Activated naive CD4-positive, alpha-beta T cell treated with anti-CD3 and anti-CD28 coated beads for 36 hours (primary cell): ENCODE data around the gene KIF21A. TPM values are rescaled to one million over a fixed set of nuclear protein-coding genes. Genes with fewer than 3 reads are reported as not detected.

Experiments
- CTCF ChIA-PET: fragments of 350-600 bp; sonication (Branson Sonifier 250); formaldehyde crosslinking; loops from one replicate; lab custom pipeline; 2021; ENCODE audit warnings: antibody characterized with exemption; lab: Charles Lee
- DNase-seq: peaks from one replicate; pipeline ENCODE4 v3.0.0-alpha.2; 2020
- H3K27ac Mint-ChIP-seq: one replicate; pipeline ENCODE4 v1.8.0; 2021; ENCODE audit warnings: mild to moderate bottlenecking, mixed read lengths
- H3K27me3 Mint-ChIP-seq: one replicate; pipeline ENCODE4 v1.8.0; 2021; ENCODE audit warnings: low read depth, mixed read lengths
- H3K36me3 Mint-ChIP-seq: one replicate; pipeline ENCODE4 v1.8.0; 2021; ENCODE audit warnings: low read depth, mixed read lengths
- H3K4me1 Mint-ChIP-seq: one replicate; pipeline ENCODE4 v1.8.0; 2021; ENCODE audit warnings: low read depth, mixed read lengths
- H3K4me3 Mint-ChIP-seq: one replicate; pipeline ENCODE4 v1.8.0; 2021; ENCODE audit warnings: mild to moderate bottlenecking, moderate library complexity, mixed read lengths
- H3K9me3 Mint-ChIP-seq: one replicate; pipeline ENCODE4 v1.8.0; 2021; ENCODE audit warnings: mixed read lengths
- intact Hi-C: fragments of 100-400 bp; cut with micrococcal nuclease; formaldehyde crosslinking; loops from one replicate; pipeline ENCODE4 v1.15.1; 2023
- total RNA-seq, 2 experiments: library from RNA; stranded (reverse); gene quantifications; one replicate each; pipeline ENCODE4 v1.2.3, GENCODE V29; 2021

The KIF21A gene
- total RNA-seq, 2 experiments from 2014 or later: 21.4 to 22.0 TPM

DNA sequence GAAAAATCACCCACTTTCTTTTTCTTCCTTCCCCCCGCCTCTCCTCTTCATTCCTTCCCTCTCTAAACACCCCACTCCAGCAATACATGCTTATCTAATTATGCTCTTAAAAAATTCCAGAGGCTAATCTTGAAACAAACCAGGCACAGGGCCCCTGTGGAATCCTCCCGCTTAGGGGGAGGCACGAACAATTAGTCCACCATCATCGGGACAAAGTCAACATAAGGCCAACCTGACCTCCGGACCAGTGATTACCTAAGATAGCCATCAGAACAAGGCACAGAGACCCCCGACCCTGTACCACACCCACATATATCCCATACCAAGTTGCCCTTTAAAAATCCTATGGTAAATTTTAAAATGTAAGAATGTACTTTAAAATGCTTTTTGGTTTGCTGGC, 47.1 kb downstream of the KIF21A start:
- Mint-ChIP-seq H3K4me1 (peaks cover 2% of the 10 kb centered on the region), H3K27me3 (no peaks in the 10 kb centered on the region), H3K4me3 (no peak overlapping the region), H3K36me3 (no peaks in the 10 kb centered on the region), H3K27ac (no peak overlapping the region), H3K9me3 (no peaks in the 10 kb centered on the region)
- CTCF ChIA-PET: no interaction called here
- intact Hi-C loops: no loop called here
- no peak for DNase-seq

DNA sequence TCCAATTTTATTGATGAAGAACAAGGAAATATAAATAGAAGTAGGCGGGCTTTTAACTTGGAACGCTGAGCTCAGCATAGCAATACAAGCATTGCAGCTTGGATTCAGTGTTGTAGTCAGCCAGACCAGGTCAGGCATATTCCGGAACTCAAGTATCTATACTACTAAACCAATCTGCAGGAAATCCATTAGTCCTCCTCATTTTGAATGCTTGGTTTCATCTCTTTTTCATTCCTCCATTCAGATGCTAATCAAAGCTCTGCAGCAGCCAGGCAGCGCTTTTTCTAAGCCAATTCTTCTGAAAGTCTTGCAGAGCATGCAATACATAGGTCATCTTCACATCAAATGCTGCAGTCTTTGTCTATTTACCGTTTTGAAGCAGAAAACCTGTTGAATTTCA, 49.0 kb downstream of the KIF21A start:
- no peak overlapping the region for H3K4me3 Mint-ChIP-seq
- H3K4me1 Mint-ChIP-seq: peaks cover 2% of the 10 kb centered on the region
- no peaks in the 10 kb centered on the region for H3K36me3 Mint-ChIP-seq
- no peaks in the 10 kb centered on the region for H3K9me3 Mint-ChIP-seq
- CTCF ChIA-PET: no interaction called here
- no peak overlapping the region for H3K27ac Mint-ChIP-seq
- intact Hi-C loops: no loop called here
- H3K27me3 Mint-ChIP-seq: no peaks in the 10 kb centered on the region
- DNase-seq: no peak

DNA sequence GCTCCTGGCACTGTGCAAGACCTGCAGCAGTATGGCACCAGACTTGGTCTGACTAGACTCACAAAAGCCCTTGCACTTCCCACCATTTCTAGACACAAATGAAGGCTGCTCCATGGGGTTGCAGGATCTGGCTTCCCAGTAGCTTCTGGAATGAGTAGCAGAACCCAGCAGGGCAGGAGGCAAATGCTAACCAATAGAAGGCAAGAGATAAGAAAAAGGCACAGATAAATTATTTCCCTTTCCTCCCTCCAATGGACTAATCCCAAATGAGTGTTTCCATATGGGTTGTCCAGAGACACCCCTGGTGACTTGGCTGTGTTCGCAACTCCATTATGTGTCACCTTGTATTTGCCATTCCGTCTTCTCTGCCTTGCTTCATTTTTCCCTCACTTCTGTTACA, 49.7 kb downstream of the KIF21A start:
- Mint-ChIP-seq H3K4me3 (no peak overlapping the region), H3K4me1 (peaks cover 2% of the 10 kb centered on the region), H3K36me3 (peaks cover under 1% of the 10 kb centered on the region), H3K27ac (no peak overlapping the region), H3K27me3 (no peaks in the 10 kb centered on the region), H3K9me3 (no peaks in the 10 kb centered on the region)
- intact Hi-C loops: no loop called here
- CTCF ChIA-PET: no interaction called here
- DNase-seq: no peak

DNA sequence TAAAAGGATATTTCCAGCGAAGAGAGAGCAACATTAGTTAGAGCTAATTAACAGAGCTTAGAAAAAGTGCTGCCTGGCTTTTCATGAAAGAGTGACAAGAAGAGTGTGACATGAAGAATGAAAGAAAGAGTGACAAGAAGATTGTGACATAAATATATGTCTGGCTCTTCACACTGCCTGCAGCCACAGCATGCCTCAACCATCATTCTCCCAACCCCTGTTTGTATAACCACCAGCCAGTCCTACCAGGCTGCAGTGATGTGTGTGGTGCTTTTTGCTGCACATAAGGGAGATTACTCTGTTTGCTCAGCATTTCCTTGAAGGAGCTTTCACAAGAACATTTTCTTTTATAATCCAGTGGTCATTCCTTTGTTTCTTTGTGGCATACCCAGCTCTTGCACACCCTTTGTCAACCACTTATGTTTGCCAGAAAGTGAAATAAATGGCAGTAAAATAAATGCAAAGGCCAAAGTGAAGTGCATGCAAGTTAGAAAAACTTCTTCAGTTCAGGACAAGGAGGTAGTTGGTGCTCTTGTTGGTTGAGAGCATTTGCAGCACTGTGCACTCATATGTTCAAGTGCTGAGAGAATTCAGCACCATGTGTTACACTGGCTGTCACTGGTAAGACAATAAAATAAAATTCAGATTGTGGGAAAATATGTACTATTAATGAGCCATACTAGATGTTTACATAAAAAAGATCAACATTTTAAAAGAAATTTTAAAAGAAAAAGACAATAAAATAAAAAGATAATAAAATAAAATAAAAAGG, 50.6 kb downstream of the KIF21A start:
- Mint-ChIP-seq H3K9me3 (no peaks in the 10 kb centered on the region), H3K27me3 (no peaks in the 10 kb centered on the region), H3K36me3 (peaks cover 1% of the 10 kb centered on the region), H3K4me1 (peaks cover 2% of the 10 kb centered on the region), H3K4me3 (no peak overlapping the region), H3K27ac (no peak overlapping the region)
- DNase-seq: no peak
- intact Hi-C loops: no loop called here
- CTCF ChIA-PET: no interaction called here

DNA sequence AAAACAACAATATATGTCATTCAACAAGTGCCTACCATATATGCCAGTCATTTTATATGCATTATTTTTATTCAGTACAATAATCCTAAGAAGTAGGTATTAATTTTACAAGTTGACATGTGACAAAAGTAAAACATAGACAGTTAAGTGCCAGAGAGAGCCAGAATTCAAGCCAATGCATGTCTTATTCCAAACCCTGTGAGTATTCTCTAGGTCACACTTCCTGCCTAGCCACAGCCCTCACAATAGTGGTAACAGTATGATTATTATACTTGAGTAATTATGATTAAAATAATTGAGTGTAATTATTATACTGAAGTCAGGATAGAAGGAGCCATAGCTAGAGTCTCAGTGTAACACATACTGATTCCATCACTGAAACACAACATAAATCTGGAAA, 52.2 kb downstream of the KIF21A start:
- H3K36me3 Mint-ChIP-seq: peaks cover 1% of the 10 kb centered on the region
- CTCF ChIA-PET: no interaction called here

DNA sequence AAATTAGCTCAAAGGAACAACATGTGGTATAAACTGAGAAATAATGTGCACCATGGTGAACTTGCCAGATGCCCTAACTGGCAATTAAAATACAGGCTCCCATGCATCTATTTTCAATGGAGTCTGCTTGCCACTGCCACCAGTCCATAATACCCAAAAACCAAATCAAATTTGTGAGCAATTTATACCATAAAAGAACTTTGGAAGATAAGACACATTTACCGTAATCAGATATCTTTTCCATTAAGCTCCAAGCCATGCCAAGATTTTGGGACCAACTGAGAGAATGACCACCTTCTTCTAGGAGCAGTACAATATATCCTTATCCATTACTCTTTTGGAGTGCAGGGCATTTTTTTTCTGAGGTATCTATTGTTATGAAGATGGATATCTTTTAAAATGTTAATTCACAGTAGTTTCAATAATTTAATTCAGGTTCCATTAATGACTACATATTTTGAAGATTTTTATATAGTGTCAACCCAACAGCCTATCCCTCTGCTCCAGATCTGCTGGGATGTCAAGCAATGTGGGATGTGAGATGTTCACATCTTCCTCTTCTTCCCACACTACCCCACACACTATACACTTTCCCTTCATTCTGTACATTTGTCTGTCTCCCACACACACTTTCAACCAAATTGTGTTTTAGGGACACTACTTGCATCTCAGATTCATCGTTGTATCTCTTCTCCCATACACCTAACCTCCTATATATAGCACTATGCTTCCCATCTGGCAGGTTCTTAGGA, 53.3 kb downstream of the KIF21A start:
- no peak overlapping the region for H3K27ac Mint-ChIP-seq
- intact Hi-C loops: no loop called here
- CTCF ChIA-PET: no interaction called here

More for the DNA sequence above, 52.2 kb downstream of the KIF21A start:
- DNase-seq: no peak
- peaks cover under 1% of the 10 kb centered on the region for H3K4me1 Mint-ChIP-seq
- H3K27me3 Mint-ChIP-seq: no peaks in the 10 kb centered on the region
- H3K4me3 Mint-ChIP-seq: no peak overlapping the region
- H3K27ac Mint-ChIP-seq: no peak overlapping the region
- intact Hi-C loops: no loop called here
- no peaks in the 10 kb centered on the region for H3K9me3 Mint-ChIP-seq

DNA sequence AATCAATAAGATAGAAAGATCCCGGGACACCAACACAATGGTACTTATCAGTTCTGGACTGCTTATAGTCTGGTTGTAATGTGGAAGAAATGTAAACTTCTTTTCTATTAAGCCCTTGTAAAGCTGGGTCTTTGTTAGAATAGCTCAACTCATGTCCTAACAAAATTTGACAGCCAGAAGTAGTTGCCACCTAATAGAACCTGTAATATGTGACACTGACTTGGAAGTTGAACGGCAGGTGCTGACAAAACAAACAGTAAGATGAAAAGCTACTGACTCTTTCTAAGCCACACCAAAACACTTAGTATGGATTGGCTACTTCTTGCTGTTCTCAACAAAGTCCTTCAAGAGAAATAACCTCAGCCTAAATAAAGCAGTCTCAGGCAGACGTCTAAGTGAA, 56.6 kb downstream of the KIF21A start:
- Mint-ChIP-seq H3K9me3 (no peaks in the 10 kb centered on the region), H3K27ac (no peak overlapping the region), H3K4me1 (no peaks in the 10 kb centered on the region), H3K36me3 (peaks cover 1% of the 10 kb centered on the region), H3K27me3 (no peaks in the 10 kb centered on the region), H3K4me3 (no peak overlapping the region)
- no peak for DNase-seq
- intact Hi-C loops: no loop called here
- CTCF ChIA-PET: interaction anchor here (0.6 to 1.0 kb wide), 2 partner anchors 9 to 1198 kb away, joined by 3 to 4 read pairs; no protein-coding TSS in a partner anchor

More for the DNA sequence above, 53.3 kb downstream of the KIF21A start:
- no peak for DNase-seq
- H3K36me3 Mint-ChIP-seq: peaks cover 1% of the 10 kb centered on the region
- no peaks in the 10 kb centered on the region for H3K4me1 Mint-ChIP-seq
- H3K27me3 Mint-ChIP-seq: no peaks in the 10 kb centered on the region
- H3K4me3 Mint-ChIP-seq: no peak overlapping the region
- no peaks in the 10 kb centered on the region for H3K9me3 Mint-ChIP-seq

DNA sequence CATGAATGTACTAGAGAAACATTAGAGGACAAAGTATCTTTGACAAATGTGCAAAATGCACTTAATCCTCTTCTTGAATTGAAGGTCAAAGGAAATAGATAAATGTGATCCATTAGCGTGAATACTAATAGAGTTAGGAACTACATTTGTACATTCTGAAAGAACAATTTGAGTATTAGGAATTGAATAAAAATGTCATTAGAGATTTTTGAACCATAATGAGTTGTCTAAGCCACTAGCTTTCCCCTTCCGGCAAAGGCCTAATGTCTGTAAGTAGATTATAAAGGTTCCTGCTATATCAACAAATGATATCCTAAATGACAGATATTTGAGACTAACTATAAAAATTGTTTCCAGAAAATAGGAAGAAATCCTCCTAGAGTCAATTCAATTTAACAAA, 59.8 kb downstream of the KIF21A start:
- intact Hi-C loops: no loop called here
- peaks cover under 1% of the 10 kb centered on the region for H3K36me3 Mint-ChIP-seq
- no peak for DNase-seq
- H3K27ac Mint-ChIP-seq: no peak overlapping the region
- H3K4me3 Mint-ChIP-seq: no peak overlapping the region
- CTCF ChIA-PET: no interaction called here
- H3K9me3 Mint-ChIP-seq: no peaks in the 10 kb centered on the region
- no peaks in the 10 kb centered on the region for H3K27me3 Mint-ChIP-seq
- H3K4me1 Mint-ChIP-seq: no peaks in the 10 kb centered on the region

DNA sequence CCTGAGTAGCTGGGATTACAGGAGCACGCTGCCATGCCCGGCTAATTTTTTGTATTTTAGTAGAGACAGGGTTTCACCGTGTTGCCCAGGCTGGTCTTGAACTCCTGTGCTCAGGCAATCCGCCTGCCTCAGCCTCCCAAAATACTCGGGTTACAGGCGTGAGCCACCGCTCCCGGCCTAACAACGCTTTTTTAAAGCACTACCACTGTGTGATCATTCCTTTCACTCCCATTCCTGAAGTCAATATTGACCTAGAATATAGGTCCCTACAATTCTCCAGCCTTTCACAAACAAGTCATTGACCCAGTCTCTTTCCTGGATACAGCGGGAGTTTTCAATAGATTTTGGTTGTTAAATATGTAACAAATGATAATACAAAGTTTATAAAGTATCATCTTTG, 62.8 kb downstream of the KIF21A start:
- no peak for DNase-seq
- H3K36me3 Mint-ChIP-seq: no peaks in the 10 kb centered on the region
- H3K27ac Mint-ChIP-seq: no peak overlapping the region
- CTCF ChIA-PET: no interaction called here
- intact Hi-C loops: no loop called here
- H3K9me3 Mint-ChIP-seq: no peaks in the 10 kb centered on the region
- H3K4me1 Mint-ChIP-seq: no peaks in the 10 kb centered on the region
- no peak overlapping the region for H3K4me3 Mint-ChIP-seq
- H3K27me3 Mint-ChIP-seq: no peaks in the 10 kb centered on the region

DNA sequence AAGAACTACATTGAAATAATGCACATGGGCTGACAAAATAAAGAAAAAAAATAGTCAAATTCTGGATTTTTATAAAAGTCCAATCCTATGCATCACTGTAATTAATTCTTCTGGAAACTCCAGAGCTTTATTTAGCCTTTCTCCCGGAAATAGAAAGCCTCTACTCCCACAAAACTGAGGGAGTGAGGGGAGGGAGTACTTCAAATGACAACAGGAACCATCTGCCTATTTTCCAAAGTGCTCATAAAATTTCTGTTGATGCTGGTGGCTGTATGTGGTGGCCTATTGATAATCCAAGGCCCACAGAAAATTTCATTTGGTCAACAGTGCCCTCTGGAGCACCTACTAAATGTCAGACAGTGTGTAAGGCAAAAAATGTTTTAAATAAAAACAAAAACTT, 64.6 kb downstream of the KIF21A start:
- intact Hi-C loops: no loop called here
- no peaks in the 10 kb centered on the region for H3K27me3 Mint-ChIP-seq
- H3K36me3 Mint-ChIP-seq: no peaks in the 10 kb centered on the region
- CTCF ChIA-PET: interaction anchor here (1.0 kb wide), 1 partner anchor 9 kb away, joined by 3 read pairs; no protein-coding TSS in a partner anchor
- H3K9me3 Mint-ChIP-seq: no peaks in the 10 kb centered on the region
- H3K27ac Mint-ChIP-seq: no peak overlapping the region
- H3K4me3 Mint-ChIP-seq: no peak overlapping the region
- no peak for DNase-seq
- H3K4me1 Mint-ChIP-seq: no peaks in the 10 kb centered on the region

DNA sequence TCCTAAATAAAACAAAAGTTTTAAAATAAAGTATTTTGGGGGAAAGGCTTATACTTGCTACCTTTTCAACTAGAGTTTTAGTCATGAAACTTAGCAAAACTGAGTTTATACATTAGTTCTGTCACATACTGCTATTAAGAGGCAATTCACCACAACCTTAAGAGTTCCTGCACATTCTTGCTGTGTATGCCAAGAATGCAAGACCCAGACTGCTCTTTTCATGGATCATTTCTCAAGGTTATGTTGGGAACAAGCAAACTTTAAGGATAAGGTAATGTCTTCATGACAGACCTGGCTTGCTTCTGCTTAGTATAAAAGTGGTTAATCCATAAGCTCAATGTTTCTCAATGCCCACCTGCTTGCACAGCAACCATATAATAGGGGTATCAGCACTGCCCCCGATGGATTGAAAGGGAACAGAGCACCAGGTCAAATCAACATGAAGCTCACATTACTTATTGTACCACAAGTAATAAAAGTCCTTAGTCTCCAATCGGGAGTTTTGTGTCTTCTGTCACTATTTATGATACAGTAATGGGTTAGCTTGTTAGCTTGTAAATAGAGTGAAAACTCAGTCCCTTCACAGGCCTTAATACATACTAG, 67.6 kb downstream of the KIF21A start:
- Mint-ChIP-seq H3K27me3 (no peaks in the 10 kb centered on the region), H3K4me1 (peaks cover 7% of the 10 kb centered on the region), H3K27ac (no peak overlapping the region), H3K36me3 (no peaks in the 10 kb centered on the region), H3K9me3 (no peaks in the 10 kb centered on the region), H3K4me3 (no peak overlapping the region)
- CTCF ChIA-PET: interaction anchor here (1.5 kb wide), 1 partner anchor 68 kb away, joined by 5 read pairs; the partner anchor contains the start of gene KIF21A
- intact Hi-C loops: no loop called here
- DNase-seq: no peak

DNA sequence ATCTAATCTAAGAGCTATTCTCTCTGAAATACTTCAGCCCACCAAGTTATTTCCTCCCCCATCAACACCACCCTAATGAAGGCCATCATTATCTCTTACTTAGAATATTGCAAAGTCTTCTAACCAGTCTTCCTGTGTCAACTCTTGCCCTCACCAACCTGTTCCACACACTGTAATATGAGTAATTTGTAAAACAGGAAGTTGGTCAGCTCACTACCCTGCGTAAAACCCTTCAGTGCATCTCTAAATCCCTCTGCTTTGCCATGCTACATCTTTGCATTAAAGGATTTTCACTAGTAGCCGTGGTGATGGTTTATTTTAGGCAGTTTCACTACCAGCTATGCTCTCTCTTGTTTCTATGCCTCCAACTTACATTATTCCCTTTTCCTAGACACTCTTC, 70.0 kb downstream of the KIF21A start:
- Mint-ChIP-seq H3K4me1 (peaks cover 7% of the 10 kb centered on the region), H3K4me3 (no peak overlapping the region), H3K27ac (no peak overlapping the region), H3K9me3 (no peaks in the 10 kb centered on the region), H3K27me3 (no peaks in the 10 kb centered on the region), H3K36me3 (no peaks in the 10 kb centered on the region)
- DNase-seq: peak; percentile 7
- intact Hi-C loops: loop anchor here (2.0 kb wide), 1 partner anchor 70 kb away; the partner anchor contains the start of gene KIF21A
- CTCF ChIA-PET: interaction anchor here (0.7 kb wide), 1 partner anchor 183 kb away, joined by 3 read pairs; no protein-coding TSS in a partner anchor
